Loucy (cell line): ENCODE data around the gene DNAH14.

ENCODE experiments used
- EZH2phosphoT487 ChIP-seq: fragments of 200-600 bp; IDR thresholded peaks from 2 replicates; pipeline ENCODE4 v1.6.1; 2018; ENCODE audit warnings: antibody characterized with exemption, mild to moderate bottlenecking, moderate library complexity, borderline replicate concordance
- TF ChIP-seq, protein P1 (sequence below): fragments of 200-600 bp; sonication (generic); conservative IDR thresholded peaks from 2 replicates; pipeline ENCODE4 v1.5.1; 2014; ENCODE audit warnings: mild to moderate bottlenecking, antibody characterized with exemption, low read length

DNA sequence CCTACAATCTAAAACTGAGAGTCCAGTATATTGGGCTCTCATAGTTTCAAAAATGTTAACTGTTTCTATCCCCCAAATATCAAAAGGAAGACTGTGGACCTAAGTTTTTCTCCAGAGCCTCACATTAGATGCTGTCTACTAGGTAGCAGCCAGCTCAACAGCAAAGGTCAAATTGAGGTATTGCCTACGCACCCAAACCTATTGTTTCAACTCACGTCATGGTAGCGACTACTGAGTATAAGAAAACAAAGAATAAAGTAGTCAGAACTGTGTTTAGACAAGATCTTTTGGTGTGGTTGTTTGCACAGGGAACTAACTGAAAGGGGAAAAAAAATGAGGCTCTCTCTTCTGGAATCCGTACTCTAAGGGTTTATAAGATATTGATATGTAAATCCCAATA is 325.2 kb downstream of the DNAH14 start:
- TF ChIP-seq, protein P1, sequence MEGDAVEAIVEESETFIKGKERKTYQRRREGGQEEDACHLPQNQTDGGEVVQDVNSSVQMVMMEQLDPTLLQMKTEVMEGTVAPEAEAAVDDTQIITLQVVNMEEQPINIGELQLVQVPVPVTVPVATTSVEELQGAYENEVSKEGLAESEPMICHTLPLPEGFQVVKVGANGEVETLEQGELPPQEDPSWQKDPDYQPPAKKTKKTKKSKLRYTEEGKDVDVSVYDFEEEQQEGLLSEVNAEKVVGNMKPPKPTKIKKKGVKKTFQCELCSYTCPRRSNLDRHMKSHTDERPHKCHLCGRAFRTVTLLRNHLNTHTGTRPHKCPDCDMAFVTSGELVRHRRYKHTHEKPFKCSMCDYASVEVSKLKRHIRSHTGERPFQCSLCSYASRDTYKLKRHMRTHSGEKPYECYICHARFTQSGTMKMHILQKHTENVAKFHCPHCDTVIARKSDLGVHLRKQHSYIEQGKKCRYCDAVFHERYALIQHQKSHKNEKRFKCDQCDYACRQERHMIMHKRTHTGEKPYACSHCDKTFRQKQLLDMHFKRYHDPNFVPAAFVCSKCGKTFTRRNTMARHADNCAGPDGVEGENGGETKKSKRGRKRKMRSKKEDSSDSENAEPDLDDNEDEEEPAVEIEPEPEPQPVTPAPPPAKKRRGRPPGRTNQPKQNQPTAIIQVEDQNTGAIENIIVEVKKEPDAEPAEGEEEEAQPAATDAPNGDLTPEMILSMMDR, result no peak
- TF ChIP-seq EZH2phosphoT487, result no peak
